GM21723 (cell line): ENCODE measurements around the gene ALDH1A3.

ENCODE experiments used
- ATAC-seq: cut with Tn5 transposase; IDR thresholded peaks from one replicate; pipeline ENCODE4 v1.9.1; 2021; ENCODE audit warnings: mild to moderate bottlenecking, moderate library complexity; ENCODE audit not compliant: unreplicated experiment

ALDH1A3 gene

DNA sequence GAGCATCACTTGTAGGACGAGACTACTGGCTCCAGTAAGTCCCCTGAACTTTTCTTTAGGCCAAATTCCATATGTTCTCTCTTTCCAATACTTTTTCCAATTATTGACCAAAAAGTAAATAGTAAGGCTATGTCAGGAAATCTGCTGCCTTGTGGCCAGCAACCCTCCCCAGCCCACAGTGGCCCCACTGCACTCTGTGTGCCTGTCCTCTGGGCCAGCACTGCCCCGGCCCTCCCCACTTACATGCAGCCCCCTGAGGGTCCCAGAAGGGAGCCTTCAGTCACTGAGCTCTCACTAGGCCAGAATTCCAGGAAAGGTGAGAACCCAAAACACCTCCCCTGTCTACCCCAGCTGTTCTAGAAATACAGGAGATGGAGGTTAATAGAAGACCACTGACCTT, 21.3 kb upstream of the ALDH1A3 start:
- ATAC-seq: no peak

DNA sequence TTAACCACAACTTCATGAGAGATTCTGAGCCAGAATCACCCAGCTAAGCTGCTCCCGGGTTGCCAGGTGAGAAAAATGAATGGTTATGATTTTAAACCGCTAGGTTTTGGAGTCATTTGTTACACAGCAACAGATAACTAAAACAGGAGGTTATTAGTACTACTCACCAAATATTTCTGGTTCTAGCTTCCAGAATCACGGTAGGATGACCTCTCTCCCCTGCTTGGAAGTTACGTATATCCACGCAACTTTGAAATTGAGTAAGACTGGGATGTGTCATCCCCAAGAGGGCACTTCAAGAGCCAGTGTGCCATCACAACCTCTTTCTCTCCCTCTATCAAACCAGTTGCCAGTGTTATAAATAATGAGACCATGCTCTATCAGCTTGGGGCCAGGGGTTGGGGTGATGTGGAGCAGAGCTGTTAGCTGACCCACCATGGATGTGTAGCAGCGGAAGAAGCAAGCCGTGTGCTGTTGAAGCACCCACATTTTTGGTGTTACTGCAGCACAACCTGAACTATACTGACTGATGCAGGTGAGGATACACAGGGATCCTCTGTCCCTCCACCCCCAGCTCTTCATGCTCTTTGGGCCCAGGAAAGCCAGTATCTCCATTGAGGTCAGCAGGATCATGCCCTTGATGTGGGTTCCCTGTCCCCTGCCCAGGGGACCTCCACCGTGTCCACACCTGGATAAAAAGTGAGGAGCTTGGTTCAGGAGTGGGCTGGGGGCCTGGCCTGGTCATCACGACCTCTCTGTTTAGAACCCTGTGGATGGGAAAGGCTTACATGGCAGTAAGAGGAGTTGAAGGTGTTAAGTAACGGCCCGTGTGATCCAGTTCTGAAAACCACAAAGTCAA, 19.4 kb upstream of the ALDH1A3 start:
- no peak for ATAC-seq

DNA sequence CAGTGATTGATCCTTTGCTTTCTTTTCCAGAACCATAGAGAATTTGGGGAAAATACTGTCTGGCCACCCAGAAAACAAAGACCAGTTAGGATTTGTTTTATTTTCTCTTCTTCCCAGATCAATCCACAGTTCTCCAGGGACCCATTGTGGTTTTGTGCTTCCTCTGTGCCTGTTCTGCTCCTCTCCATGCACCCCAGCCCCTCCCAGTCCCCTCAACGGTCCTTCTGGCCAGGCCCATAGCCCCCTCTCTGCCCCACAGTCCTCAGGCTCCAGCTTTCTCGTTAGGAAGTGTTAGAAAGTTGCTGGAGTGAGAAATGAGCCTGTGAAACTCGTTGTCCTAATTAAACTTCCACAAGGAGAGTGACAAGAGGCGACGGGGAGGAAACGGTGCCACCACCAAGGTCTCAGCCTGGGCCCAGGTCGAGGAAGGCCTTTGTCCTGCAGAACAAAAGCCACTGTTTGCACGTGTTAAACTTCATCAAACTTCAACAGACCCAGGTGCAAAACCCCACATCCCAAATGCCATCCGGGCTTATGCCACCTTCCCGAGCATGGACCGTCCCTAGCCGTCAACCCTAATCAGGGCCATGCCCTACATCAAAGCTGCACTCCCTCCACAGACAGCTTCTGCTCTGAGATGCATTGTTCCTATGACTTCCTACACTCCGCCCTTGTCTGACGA, 18.7 kb upstream of the ALDH1A3 start:
- no peak for ATAC-seq

GRCh38 chr15:100861511-100861991, 18.1 kb upstream of the ALDH1A3 start:
- no peak for ATAC-seq

DNA sequence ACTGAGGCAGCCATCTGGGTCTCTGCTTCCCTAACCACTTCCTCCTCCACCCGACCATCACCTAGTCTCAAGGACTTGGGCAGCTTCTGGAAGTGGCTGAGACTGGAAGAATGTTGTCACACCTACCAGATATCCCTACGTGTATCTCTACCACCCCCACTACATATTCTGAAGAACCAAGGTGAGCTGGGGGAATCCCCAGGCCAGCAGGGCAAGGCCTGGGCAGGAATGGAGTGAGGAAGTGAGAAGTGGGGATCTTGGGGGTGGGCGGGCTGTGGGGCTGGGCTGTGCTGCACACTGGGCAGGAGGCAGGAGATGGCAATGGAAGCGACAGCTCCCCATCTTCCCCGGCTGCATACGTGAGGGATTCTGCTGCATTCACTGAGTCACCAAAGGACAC, 17.5 kb upstream of the ALDH1A3 start:
- ATAC-seq: no peak

- no peak for ATAC-seq
Observed at GRCh38 chr15:100863075-100863795, 16.4 kb upstream of the ALDH1A3 start.

DNA sequence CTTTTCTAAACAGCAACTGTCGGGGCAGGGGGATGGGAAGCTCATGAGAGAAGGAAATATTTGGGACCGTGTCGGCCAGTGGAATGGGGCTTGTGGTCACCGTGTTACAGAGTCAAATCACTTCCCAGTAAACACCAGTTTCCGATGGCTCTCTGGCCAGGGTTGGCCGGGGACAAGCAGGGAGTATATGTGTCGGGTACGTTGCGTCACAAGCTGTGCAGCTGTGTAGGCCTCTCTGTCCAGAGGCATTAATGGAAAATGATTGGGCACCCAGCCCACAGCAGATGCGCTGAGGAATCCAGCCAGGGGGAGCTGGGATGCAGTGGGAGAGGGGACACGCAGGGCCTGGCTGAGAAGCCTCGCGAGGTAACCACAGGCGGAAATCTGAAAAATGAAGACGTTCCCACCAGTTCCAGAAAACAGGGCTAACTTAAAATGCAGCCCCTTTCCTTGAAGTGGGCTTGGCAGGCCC, 15.8 kb upstream of the ALDH1A3 start:
- ATAC-seq: no peak

DNA sequence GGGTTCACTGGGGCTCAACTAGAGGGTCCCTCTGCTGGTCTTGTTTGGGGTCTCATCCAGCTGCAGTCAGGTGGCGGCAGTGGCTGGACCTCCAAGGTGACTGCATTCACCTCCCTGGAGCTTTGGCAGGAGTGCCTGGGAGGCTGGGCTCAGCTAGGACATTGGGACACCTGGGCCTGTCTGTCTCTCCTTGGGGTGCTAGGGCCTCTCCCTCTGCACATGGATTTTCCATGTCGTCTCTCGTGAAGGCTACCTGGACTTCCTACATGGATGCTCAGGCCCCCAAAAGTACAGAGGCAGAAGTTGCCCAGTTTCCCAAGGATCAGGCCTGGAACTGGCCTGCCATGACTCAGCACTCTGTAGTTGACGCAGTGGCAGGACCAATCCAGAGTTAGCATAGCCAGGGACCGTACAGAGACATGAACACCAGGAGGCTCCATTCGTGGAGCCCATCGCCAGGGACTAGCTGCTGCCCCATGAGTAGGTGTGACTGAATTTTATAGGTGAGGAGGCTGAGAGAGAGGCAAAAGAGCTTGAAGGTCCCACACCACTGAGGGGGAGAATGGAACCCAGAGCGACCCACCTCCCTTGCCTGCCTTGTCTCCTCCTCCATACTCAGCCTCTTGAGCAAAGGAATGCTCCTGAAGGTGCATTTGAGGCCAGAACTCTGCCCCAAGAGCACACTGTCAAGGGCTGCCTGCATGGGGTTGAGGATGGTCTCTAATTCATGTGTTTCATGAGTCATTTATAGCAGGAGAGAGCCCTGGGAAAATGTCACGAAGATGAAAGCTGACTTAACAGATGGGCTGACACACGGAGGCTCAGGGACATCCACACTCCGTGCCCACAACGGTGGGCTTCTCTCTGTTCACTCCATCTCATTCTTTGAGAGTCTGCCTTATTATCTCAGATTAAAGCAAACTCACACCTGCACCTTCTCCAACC, 13.0 kb upstream of the ALDH1A3 start:
- ATAC-seq: no peak

- ATAC-seq: no peak
Observed at GRCh38 chr15:100867433-100867832, 12.2 kb upstream of the ALDH1A3 start.

DNA sequence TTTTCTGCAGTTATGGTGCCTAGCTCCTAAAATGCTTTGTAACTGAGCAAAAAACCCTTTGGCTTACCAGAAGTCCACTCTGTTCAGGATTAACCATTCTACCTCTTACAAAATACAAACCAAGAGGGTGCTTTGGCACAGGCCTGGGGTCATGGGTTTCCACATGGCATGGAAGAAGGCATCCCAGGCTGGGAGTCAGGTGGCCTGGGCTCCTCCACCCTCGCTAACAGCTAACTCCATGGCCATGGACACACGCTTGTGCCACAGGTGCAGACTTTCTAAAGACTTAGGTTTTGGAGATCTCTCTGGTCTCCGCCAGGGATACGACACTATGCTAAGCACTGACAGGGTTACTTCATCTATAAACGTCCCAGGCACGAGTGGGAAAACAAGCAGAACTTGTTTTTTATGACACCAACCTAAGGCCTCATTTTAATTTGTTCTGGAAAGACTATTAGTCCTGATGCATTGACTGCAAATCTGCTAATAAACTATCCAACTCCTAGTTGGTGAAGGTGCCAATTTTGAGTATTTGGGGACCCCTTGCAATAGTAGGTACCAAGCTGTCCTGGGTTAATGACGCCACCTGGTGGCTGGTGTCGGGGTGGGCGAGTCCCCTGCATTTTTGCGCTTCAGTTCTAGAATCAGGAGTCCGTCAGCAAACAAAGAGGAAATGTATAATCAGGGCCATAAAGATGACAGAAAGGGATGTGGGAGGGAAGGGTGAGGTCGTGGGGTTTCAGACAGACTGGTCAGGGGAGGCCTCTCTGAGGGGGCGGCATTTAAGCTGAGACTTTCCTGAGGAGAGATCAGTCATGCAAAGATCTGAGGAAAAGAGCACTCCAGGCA, 10.3 kb upstream of the ALDH1A3 start:
- no peak for ATAC-seq

DNA sequence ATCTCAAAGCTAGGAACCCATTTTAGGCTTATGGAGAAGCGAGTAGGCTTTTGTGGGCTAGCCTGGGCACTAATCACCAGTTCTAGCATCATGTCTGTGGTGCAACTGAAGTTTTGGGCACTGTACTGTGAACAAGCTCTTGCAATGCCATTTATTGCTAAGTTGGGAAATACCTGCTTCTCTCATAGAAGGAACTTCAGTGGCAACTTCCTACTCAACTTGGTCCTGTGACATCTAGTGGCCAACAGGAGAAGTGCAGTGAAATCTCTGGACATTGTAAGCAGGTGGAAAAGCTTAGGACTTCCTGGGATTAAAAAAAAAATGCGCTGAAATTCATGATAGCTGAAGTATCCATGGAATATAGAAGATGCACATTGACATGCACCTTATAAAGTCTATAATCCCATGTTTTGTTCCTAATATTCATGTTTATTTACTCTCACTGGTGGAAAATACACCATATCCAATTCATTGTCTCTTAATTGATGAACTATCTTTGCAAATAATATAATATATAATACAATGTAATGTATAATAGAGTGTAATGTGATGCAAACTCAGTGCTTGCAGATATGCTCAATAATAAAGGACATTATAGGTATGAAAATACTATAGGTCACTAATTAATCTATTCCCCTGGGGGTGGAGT, 6.5 kb upstream of the ALDH1A3 start:
- ATAC-seq: peak; percentile 81

DNA sequence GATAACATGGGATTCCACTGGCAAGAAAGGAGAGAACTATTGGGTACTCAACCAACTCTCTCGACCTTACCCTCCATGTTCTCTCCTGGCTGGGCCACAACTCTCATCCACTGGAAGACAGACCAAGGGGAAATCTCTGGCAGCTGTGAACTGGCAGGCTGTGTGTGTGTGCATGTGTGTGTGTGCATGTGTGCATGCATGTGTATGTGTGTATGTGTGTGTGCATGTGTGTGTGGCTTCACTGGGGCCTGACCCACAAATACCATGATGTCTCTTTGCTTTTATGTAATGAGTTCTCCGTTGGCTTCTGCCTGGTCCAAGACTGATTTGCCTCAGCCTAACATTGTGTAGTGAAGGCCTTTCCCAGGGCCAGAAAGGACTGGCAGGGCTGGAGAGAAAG, 4.1 kb upstream of the ALDH1A3 start:
- ATAC-seq: no peak

DNA sequence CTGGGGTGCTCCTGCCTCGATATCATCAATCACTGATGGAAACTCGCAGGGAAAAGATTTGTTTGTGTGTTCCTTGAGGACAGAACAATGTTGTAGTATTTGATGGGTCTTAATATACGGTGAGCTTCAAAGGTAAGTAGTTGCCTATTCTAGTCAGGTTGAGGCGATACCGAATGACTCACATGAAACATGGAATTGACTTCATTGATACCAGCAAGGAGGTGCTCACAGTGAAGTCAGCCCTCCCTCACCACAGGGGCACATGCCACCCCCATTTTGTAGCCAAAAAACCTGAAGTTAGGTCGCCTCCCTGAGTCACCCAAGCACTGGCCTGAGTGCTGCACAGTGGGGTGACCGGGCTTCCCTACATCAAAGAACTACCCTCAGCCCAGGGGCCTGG, 3.7 kb upstream of the ALDH1A3 start:
- ATAC-seq: no peak

DNA sequence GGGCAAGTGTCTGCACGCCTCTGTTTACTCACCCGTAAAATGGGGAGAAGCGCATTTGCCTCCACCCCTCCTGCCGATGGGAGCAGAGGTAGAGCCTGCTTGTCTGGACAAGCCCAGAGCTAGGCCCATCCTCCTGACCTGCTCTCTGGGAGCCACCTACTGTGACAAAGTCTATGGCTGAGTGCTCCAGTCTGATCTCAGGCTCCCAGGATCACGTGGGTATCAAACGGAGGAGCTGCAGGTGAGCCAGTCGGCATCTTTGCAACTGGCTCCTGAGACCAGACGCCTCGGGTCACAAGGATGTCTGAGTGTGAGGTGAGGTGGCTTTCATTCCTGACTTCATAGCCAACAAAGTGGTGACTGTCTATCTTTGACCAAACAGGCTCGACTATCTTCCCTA, 2.1 kb upstream of the ALDH1A3 start:
- no peak for ATAC-seq

GRCh38 chr15:100878130-100878529, 1.5 kb upstream of the ALDH1A3 start:
- no peak for ATAC-seq

DNA sequence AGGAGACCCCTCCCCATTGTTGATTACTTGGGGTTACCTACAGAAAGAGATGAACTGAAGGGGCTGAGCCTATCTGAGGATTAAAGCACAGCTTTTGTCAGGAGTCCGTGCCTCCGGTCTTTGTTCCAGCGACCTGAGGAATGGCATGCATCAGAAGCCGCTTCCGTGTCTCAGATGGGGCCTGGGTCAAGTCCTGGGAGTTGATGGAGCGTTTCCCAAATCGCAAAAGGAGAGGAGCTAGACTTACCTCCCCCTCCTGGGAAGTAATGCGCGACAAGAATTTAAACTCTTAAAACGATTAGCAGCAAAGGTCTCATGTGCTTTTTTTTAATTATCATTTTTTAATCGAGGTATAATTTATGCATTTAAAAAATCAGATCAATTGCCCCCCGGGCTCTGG, 983 bp upstream of the ALDH1A3 start:
- no peak for ATAC-seq

DNA sequence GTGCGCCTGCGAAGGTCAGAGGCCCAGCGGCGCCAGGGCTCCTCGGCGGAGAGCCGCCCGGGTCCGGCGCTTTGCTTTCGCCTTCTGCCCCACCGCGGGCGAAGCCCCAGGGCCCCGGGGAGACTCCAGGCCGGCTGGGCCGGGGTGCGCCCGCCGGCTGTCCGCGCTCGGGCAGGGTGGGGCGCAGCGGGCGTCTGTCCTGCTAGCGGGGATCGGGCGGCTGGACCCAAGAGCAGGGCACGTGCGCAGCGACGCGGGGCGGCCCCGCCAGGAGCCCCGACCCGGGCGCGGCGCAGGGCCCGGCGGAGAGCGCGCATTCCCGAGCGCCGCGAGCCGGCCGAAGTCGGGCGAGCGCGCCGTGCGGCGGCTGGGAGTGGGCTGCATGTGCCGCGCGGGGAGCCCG, 569 bp upstream of the ALDH1A3 start:
- ATAC-seq: no peak

- no peak for ATAC-seq
Observed at GRCh38 chr15:100880139-100880896, 687 bp downstream of the ALDH1A3 start.
